ENCODE data around the gene KCNF1. TPM values are rescaled to one million over a fixed set of nuclear protein-coding genes. Genes with fewer than 3 reads are reported as not detected.

KCNF1 gene
- polyA plus RNA-seq, 2 donors = 0.22 to 0.29 TPM

DNA sequence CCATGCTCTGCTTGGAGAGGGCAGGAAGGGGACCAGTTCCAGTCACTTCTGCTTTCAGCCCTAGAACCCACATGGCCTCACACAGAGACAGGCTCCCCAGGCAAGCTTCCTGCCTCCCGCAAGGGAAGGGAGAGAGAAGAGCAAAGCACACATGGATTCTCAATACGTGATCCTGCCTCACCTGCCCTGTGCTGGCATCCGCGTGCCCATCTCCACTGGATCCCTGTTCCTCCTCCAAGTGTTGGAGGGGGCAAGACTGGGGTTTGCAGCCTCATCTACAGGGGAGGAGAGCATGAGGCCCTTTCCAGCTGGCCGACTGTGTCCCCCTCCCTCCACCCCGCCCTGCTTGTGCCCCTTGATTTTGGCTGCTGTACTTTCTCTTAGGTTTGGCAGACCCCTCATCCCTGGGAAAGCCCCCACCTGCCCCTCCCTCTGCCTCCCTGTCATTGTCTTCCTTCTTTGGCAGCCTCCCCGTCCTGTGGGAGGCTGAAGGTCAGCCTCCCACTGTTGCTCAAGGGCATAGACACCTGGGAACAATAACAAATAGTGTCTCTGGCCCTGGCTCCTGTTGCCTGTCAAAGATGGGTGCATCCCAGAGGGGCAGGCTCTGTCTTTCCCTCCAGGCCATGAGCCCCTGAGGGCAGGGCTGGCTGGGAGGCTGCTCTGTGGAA lies 22.7 kb downstream of the KCNF1 start:
- Histone ChIP-seq H3K36me3 (ENCODE audit: control insufficient read depth in 2 of 2, insufficient read depth in 2 of 2, low read length in 1 of 2) (no peaks in the 10 kb centered on the region), H3K4me3 (ENCODE audit: low read depth in 1 of 2, low read length in 2 of 2) (no peak overlapping the region), H3K4me1 (ENCODE audit: control insufficient read depth in 2 of 2, insufficient read depth in 2 of 2, low read length in 1 of 2) (no peaks in the 10 kb centered on the region), H3K9me3 (ENCODE audit: control insufficient read depth in 2 of 2, insufficient read depth in 1 of 2, low read depth in 1 of 2, low read length in 1 of 2) (peaks cover 4 to 6% of the 10 kb centered on the region in 2 donors), H3K27ac (ENCODE audit: low read depth in 2 of 2, low read length in 1 of 2) (no peak overlapping the region), H3K27me3 (ENCODE audit: control insufficient read depth in 1 of 2, insufficient read depth in 2 of 2, low read length in 2 of 2) (peaks cover 0 to 3% of the 10 kb centered on the region in 2 donors)
- 70 to 82% methylated on average over 7 of the region's 7 CpGs for WGBS, 2 donors

DNA sequence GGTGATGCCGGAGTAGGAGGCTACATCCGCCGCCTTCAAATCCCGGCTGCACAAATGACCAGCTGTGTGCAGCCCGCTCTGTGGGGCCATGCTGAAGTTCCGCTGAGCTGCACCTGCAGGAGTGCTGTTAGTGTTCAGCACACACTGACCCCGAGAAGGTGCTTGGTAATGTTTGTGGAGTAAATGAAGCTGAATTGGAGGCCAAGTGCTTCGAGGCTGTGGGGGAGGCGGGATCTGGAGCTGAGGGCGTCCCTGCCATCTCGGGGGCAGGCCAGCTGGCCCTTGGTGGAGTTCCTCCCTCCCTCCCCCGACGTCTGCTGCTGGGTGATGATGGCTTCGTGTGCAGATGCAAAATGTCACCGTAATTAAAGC lies 23.2 kb downstream of the KCNF1 start:
- WGBS, 2 donors = 62 to 67% methylated on average over 15 of the region's 15 CpGs
- Histone ChIP-seq H3K36me3 (ENCODE audit: control insufficient read depth in 2 of 2, insufficient read depth in 2 of 2, low read length in 1 of 2) (no peaks in the 10 kb centered on the region), H3K4me3 (ENCODE audit: low read depth in 1 of 2, low read length in 2 of 2) (no peak overlapping the region), H3K27me3 (ENCODE audit: control insufficient read depth in 1 of 2, insufficient read depth in 2 of 2, low read length in 2 of 2) (peaks cover 0 to 3% of the 10 kb centered on the region in 2 donors), H3K9me3 (ENCODE audit: control insufficient read depth in 2 of 2, insufficient read depth in 1 of 2, low read depth in 1 of 2, low read length in 1 of 2) (peaks cover 4 to 6% of the 10 kb centered on the region in 2 donors), H3K4me1 (ENCODE audit: control insufficient read depth in 2 of 2, insufficient read depth in 2 of 2, low read length in 1 of 2) (no peaks in the 10 kb centered on the region), H3K27ac (ENCODE audit: low read depth in 2 of 2, low read length in 1 of 2) (no peak overlapping the region)

DNA sequence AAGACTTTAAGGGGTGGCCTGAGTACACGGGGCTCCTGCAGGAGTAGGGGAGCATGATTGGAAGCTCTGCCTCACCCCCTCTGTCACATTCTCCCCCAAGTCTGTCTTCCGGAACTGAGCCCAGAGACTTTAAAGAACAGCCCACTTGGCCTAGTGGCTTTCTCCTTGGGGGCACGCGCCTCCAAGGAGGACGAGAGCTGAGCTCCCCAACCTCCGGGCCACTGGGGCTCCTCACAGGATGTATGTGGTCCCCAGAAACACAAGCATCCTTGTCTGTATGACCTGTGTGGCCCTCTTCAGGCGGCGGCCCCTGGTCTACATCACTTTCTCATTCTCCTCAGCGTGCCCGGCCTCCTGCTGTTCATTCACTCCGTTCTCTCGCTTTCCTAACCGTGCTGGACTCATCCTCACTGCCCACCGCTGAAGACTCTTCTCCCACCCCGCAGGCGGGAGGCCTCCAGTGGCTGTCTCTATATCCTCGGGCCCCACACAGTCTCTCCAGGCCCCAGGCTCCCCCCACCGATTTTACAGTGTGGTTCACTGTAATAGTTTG lies 23.7 kb downstream of the KCNF1 start:
- Histone ChIP-seq H3K4me3 (ENCODE audit: low read depth in 1 of 2, low read length in 2 of 2) (no peak overlapping the region), H3K27me3 (ENCODE audit: control insufficient read depth in 1 of 2, insufficient read depth in 2 of 2, low read length in 2 of 2) (peaks cover 0 to 3% of the 10 kb centered on the region in 2 donors), H3K4me1 (ENCODE audit: control insufficient read depth in 2 of 2, insufficient read depth in 2 of 2, low read length in 1 of 2) (no peaks in the 10 kb centered on the region), H3K27ac (ENCODE audit: low read depth in 2 of 2, low read length in 1 of 2) (no peak overlapping the region), H3K36me3 (ENCODE audit: control insufficient read depth in 2 of 2, insufficient read depth in 2 of 2, low read length in 1 of 2) (no peaks in the 10 kb centered on the region), H3K9me3 (ENCODE audit: control insufficient read depth in 2 of 2, insufficient read depth in 1 of 2, low read depth in 1 of 2, low read length in 1 of 2) (peaks cover 4 to 6% of the 10 kb centered on the region in 2 donors)
- 88 to 89% methylated on average over 18 of the region's 18 CpGs for WGBS, 2 donors

DNA sequence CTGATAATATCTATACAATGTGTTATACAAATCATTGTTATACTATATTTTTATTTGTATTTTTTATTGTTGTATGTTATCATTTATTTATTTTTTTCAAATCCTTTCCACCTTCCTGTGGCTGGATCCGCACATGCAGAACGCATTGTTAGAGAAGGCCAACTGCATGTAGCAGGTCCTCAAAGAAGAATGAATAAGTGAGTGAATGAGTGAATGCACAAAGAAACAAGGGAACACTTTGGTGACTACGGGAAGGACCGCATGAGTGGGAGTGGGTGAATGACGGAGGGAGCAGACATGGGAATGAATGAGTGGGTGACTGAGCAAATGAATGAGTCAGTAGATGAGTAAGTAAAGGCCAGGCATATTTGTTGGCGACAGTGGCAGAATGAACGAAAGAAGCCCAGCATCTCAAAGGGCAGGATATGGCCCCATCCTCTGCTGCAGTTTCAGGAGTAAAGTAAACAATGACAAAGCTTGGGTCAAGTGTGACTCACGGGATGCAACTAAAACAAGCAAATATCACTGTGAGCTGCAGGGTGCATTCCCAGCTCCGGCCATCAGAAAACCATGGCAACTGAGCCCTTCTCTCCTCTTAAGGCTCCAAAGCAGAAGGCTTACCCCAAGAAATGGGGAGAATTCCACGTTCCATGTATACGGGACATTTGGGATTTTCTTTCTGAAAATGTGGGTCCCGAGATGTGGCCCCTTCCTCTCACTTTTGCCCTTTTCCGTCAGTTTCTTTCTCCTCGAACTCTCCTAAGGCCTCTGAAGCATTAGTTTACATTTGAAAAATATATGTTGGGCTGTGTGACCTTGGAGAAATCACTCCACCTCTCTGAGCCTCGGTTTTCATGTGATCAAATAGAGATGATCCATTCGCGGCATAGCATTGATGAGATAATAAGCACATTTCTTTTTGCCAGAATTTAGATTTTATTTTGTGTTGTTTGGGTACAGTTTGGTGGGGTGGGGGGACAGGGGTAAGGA lies 24.5 kb downstream of the KCNF1 start:
- Histone ChIP-seq H3K27ac (ENCODE audit: low read depth in 2 of 2, low read length in 1 of 2) (no peak overlapping the region), H3K36me3 (ENCODE audit: control insufficient read depth in 2 of 2, insufficient read depth in 2 of 2, low read length in 1 of 2) (no peaks in the 10 kb centered on the region), H3K9me3 (ENCODE audit: control insufficient read depth in 2 of 2, insufficient read depth in 1 of 2, low read depth in 1 of 2, low read length in 1 of 2) (peaks cover 4 to 6% of the 10 kb centered on the region in 2 donors), H3K4me3 (ENCODE audit: low read depth in 1 of 2, low read length in 2 of 2) (no peak overlapping the region), H3K4me1 (ENCODE audit: control insufficient read depth in 2 of 2, insufficient read depth in 2 of 2, low read length in 1 of 2) (no peaks in the 10 kb centered on the region), H3K27me3 (ENCODE audit: control insufficient read depth in 1 of 2, insufficient read depth in 2 of 2, low read length in 2 of 2) (no peaks in the 10 kb centered on the region)
- WGBS, 2 donors = 63 to 64% methylated on average over 17 of the region's 17 CpGs

- no peak overlapping the region for H3K27ac ChIP-seq (ENCODE audit: low read depth in 2 of 2, low read length in 1 of 2)
- no peaks in the 10 kb centered on the region for H3K4me1 ChIP-seq (ENCODE audit: control insufficient read depth in 2 of 2, insufficient read depth in 2 of 2, low read length in 1 of 2)
- H3K4me3 ChIP-seq (ENCODE audit: low read depth in 1 of 2, low read length in 2 of 2) = no peak overlapping the region
- no peaks in the 10 kb centered on the region for H3K27me3 ChIP-seq (ENCODE audit: control insufficient read depth in 1 of 2, insufficient read depth in 2 of 2, low read length in 2 of 2)
- H3K9me3 ChIP-seq (ENCODE audit: control insufficient read depth in 2 of 2, insufficient read depth in 1 of 2, low read depth in 1 of 2, low read length in 1 of 2) = peaks cover 6 to 9% of the 10 kb centered on the region in 2 donors
- H3K36me3 ChIP-seq (ENCODE audit: control insufficient read depth in 2 of 2, insufficient read depth in 2 of 2, low read length in 1 of 2) = no peaks in the 10 kb centered on the region
- 91 to 94% methylated on average over 3 of the region's 3 CpGs for WGBS, 2 donors
These were observed 27.3 kb downstream of the KCNF1 start for GRCh38 chr2:10939058-10939457.

- Histone ChIP-seq H3K4me1 (ENCODE audit: control insufficient read depth in 2 of 2, insufficient read depth in 2 of 2, low read length in 1 of 2) (no peaks in the 10 kb centered on the region), H3K36me3 (ENCODE audit: control insufficient read depth in 2 of 2, insufficient read depth in 2 of 2, low read length in 1 of 2) (no peaks in the 10 kb centered on the region), H3K4me3 (ENCODE audit: low read depth in 1 of 2, low read length in 2 of 2) (no peak overlapping the region), H3K9me3 (ENCODE audit: control insufficient read depth in 2 of 2, insufficient read depth in 1 of 2, low read depth in 1 of 2, low read length in 1 of 2) (peaks cover 5 to 6% of the 10 kb centered on the region in 2 donors), H3K27me3 (ENCODE audit: control insufficient read depth in 1 of 2, insufficient read depth in 2 of 2, low read length in 2 of 2) (no peaks in the 10 kb centered on the region), H3K27ac (ENCODE audit: low read depth in 2 of 2, low read length in 1 of 2) (no peak overlapping the region)
- 63 to 73% methylated on average over 2 of the region's 2 CpGs for WGBS, 2 donors
These were observed 28.9 kb downstream of the KCNF1 start for GRCh38 chr2:10940596-10940995.

DNA sequence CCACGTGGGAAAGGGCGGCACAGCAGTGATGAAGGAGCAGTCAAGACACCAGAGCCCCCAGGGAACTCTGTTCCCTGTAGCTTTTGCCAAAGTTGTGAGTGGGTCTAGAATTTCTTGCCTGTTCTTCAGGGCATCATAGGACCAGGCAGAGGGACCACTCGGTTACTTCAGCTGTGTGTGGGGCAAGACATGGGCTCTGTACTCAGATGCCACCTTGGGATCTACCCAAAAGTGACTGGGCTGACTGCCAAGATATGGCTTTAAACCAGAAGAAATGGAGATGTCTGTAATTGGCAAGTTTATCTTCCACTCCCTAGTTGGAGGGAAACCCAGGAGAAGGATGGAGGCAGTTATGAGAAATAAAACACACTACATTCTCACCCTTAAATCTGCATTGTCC lies 29.6 kb downstream of the KCNF1 start:
- no peaks in the 10 kb centered on the region for H3K4me1 ChIP-seq (ENCODE audit: control insufficient read depth in 2 of 2, insufficient read depth in 2 of 2, low read length in 1 of 2)
- no peak overlapping the region for H3K27ac ChIP-seq (ENCODE audit: low read depth in 2 of 2, low read length in 1 of 2)
- H3K9me3 ChIP-seq (ENCODE audit: control insufficient read depth in 2 of 2, insufficient read depth in 1 of 2, low read depth in 1 of 2, low read length in 1 of 2) = peaks cover 5 to 6% of the 10 kb centered on the region in 2 donors
- no peaks in the 10 kb centered on the region for H3K27me3 ChIP-seq (ENCODE audit: control insufficient read depth in 1 of 2, insufficient read depth in 2 of 2, low read length in 2 of 2)
- no peak overlapping the region for H3K4me3 ChIP-seq (ENCODE audit: low read depth in 1 of 2, low read length in 2 of 2)
- WGBS, 2 donors = 63 to 66% methylated on average over 3 of the region's 3 CpGs
- H3K36me3 ChIP-seq (ENCODE audit: control insufficient read depth in 2 of 2, insufficient read depth in 2 of 2, low read length in 1 of 2) = no peaks in the 10 kb centered on the region

- 72 to 77% methylated on average over 5 of the region's 5 CpGs for WGBS, 2 donors
- Histone ChIP-seq H3K9me3 (ENCODE audit: control insufficient read depth in 2 of 2, insufficient read depth in 1 of 2, low read depth in 1 of 2, low read length in 1 of 2) (peaks cover 0 to 5% of the 10 kb centered on the region in 2 donors), H3K27ac (ENCODE audit: low read depth in 2 of 2, low read length in 1 of 2) (no peak overlapping the region), H3K4me1 (ENCODE audit: control insufficient read depth in 2 of 2, insufficient read depth in 2 of 2, low read length in 1 of 2) (no peaks in the 10 kb centered on the region), H3K27me3 (ENCODE audit: control insufficient read depth in 1 of 2, insufficient read depth in 2 of 2, low read length in 2 of 2) (no peaks in the 10 kb centered on the region), H3K36me3 (ENCODE audit: control insufficient read depth in 2 of 2, insufficient read depth in 2 of 2, low read length in 1 of 2) (no peaks in the 10 kb centered on the region), H3K4me3 (ENCODE audit: low read depth in 1 of 2, low read length in 2 of 2) (no peak overlapping the region)
These were observed 33.1 kb downstream of the KCNF1 start for GRCh38 chr2:10944799-10945198.

- H3K4me1 ChIP-seq (ENCODE audit: control insufficient read depth in 2 of 2, insufficient read depth in 2 of 2, low read length in 1 of 2) = no peaks in the 10 kb centered on the region
- H3K4me3 ChIP-seq (ENCODE audit: low read depth in 1 of 2, low read length in 2 of 2) = no peak overlapping the region
- H3K9me3 ChIP-seq (ENCODE audit: control insufficient read depth in 2 of 2, insufficient read depth in 1 of 2, low read depth in 1 of 2, low read length in 1 of 2) = peaks cover 0 to 5% of the 10 kb centered on the region in 2 donors
- H3K27me3 ChIP-seq (ENCODE audit: control insufficient read depth in 1 of 2, insufficient read depth in 2 of 2, low read length in 2 of 2) = no peaks in the 10 kb centered on the region
- 84 to 88% methylated on average over 6 of the region's 6 CpGs for WGBS, 2 donors
- no peak overlapping the region for H3K27ac ChIP-seq (ENCODE audit: low read depth in 2 of 2, low read length in 1 of 2)
- no peaks in the 10 kb centered on the region for H3K36me3 ChIP-seq (ENCODE audit: control insufficient read depth in 2 of 2, insufficient read depth in 2 of 2, low read length in 1 of 2)
These were observed 34.7 kb downstream of the KCNF1 start for GRCh38 chr2:10946394-10946793.

All from esophagus (tissue), 2 donors.